Urinary bladder (tissue), 4 donors: ENCODE measurements around the gene PAIP2. TPM values are rescaled to one million over a fixed set of nuclear protein-coding genes. Genes with fewer than 3 reads are reported as not detected.

ENCODE experiments used
- DNase-seq: peaks from one replicate; pipeline ENCODE4 v3.0.0-alpha.2; 2015; ENCODE audit errors: extremely low spot score
- H3K27ac ChIP-seq: one replicate; pipeline ENCODE4 v1.5.1; 2013; ENCODE audit warnings: low read depth, mild to moderate bottlenecking, moderate library complexity
- H3K36me3 ChIP-seq: one replicate; pipeline ENCODE4 v1.6.1; 2013; ENCODE audit warnings: mild to moderate bottlenecking, moderate library complexity; ENCODE audit not compliant: insufficient read depth
- H3K4me1 ChIP-seq: one replicate; pipeline ENCODE4 v1.6.1; 2013; ENCODE audit warnings: mild to moderate bottlenecking, moderate library complexity; ENCODE audit not compliant: insufficient read depth
- H3K4me3 ChIP-seq: one replicate; pipeline ENCODE4 v1.5.1; 2013; ENCODE audit warnings: low read depth, low read length
- WGBS: extraction: QIAGEN DNeasy Blood & Tissue Kit; methylation state at CpG from one replicate; pipeline ENCODE4 v1.1.7; 2013; 5-methylcytosine and 5-hydroxymethylcytosine counted together
- polyA plus RNA-seq: library from polyadenylated mRNA; stranded (reverse); fragments of 200-250 nt; gene quantifications from one replicate; pipeline ENCODE4 v1.2.3, GENCODE V29; 2013
- total RNA-seq: library from RNA; depleted of rRNA; stranded (reverse); fragments of >200 nt; gene quantifications from one replicate; pipeline ENCODE4 v1.2.3, GENCODE V29; 2014
- donor health status: healthy with polysubstance abuse.
- donor health status: healthy.

PAIP2 gene
- total and polyA plus RNA-seq, 2 donors: 91.9 to 110 TPM

GRCh38 chr5:139394654-139395566 is 53.3 kb downstream of the PAIP2 start, which contains the start of gene PROB1:
PROB1 (minus strand) TSS chr5:139395104; CDS start chr5:139395081, 23 bp downstream.
- Histone ChIP-seq H3K27ac (peak within 1 kb of the TSS; percentile 56), H3K36me3 (no peaks in the 10 kb centered on the region), H3K4me1 (peaks cover 3% of the 10 kb centered on the region), H3K4me3 (peak within 1 kb of the TSS; percentile 59)
- DNase-seq: no peak
- 19% methylated on average over 76 of the region's 76 CpGs for WGBS

DNA sequence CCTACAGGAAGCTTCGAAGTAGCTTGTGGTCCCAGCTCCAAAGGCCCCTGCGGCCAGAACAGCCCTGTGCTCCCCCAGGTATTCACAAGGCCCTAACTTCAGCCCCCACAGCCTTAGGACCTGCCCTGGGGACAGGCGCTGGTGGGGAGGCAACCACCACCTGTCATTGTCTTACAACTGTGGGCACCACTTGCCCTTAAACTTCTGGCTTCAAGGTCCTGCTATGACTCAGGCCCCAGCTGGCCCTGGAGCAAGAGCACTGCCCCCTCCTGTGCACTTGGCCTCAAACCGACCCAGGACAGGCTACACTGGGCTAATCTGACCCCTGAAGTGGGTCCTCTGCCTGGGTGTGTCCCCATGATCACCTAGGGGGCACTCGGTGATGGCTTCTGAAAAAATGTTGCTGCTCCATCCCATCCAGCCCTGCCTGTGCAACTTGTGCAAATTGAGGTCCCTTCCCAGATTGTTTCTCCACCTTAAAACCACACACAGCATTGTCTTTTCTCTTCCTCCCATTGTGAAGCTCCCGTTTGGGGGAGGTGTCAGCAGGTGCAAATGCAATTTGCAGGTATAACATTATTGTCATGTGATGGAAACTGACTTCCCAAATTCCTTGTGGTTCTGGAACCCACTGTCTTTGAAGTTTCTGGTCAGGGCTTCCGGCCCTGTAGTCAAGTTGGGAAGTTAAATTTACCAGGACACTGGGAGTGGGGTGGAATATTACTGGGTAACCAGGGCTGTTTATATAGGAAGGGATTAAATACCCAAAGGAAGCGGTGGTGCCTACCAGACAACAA is 54.4 kb downstream of the PAIP2 start:
- no peak for DNase-seq

GRCh38 chr5:139396691-139397090 is 55.0 kb downstream of the PAIP2 start:
- H3K4me1 ChIP-seq: peaks cover 3% of the 10 kb centered on the region
- no peak for DNase-seq
- no peak overlapping the region for H3K4me3 ChIP-seq
- whole genome bisulfite sequencing: 90% methylated on average over 8 of the region's 8 CpGs
- no peaks in the 10 kb centered on the region for H3K36me3 ChIP-seq
- no peak overlapping the region for H3K27ac ChIP-seq

More for the DNA sequence above, 54.4 kb downstream of the PAIP2 start:
- H3K27ac ChIP-seq: no peak overlapping the region
- H3K36me3 ChIP-seq: no peaks in the 10 kb centered on the region
- H3K4me1 ChIP-seq: peaks cover 3% of the 10 kb centered on the region
- 87% methylated on average over 8 of the region's 8 CpGs for WGBS
- H3K4me3 ChIP-seq: no peak overlapping the region

DNA sequence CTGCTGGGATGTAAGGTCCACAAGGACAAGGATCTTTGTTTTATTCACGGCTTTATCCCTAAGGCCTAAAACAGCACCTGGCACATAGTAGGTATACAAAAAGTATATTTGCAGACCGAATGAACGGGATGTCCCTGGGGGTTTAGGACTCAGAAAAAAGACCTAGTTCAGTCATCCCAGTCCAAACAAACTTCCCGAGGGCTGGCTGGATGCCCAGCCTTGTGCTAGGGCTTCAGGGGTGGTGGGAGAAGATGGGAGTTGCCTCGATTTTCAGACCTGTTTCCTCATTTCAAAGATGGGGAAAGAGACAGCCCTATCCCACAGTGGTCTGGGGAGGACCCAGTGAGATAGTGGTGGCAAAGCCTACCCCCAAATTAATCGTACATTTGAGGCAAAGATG is 56.3 kb downstream of the PAIP2 start:
- Histone ChIP-seq H3K4me1 (no peaks in the 10 kb centered on the region), H3K4me3 (no peak overlapping the region), H3K27ac (no peak overlapping the region), H3K36me3 (no peaks in the 10 kb centered on the region)
- 34% methylated on average over 6 of the region's 6 CpGs for WGBS
- DNase-seq: no peak

GRCh38 chr5:139399501-139400121 is 58.0 kb downstream of the PAIP2 start:
- no peaks in the 10 kb centered on the region for H3K4me1 ChIP-seq
- WGBS: 84% methylated on average over 6 of the region's 6 CpGs
- H3K27ac ChIP-seq: no peak overlapping the region
- H3K36me3 ChIP-seq: no peaks in the 10 kb centered on the region
- no peak overlapping the region for H3K4me3 ChIP-seq
- no peak for DNase-seq

DNA sequence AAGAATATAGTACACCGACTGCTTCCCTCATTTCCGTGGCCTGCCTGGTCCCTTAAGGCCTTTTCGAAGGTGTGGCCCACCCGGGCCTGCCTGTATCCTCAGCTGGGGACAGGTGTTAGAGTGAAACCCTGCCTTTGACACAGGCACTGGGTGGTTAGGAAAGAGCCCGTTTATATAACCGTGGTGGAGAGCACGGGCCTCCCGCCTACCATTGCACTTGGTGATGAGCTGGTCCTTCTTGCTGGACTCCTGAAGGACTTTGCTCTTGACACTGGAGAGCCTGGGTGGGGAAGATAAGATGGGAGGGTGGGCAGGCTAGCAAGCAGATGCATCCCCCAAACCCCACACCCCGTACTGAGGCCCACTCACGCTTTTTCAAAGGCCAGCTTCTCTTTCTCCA is 59.9 kb downstream of the PAIP2 start:
- 94% methylated on average over 10 of the region's 10 CpGs for WGBS
- Histone ChIP-seq H3K27ac (no peak overlapping the region), H3K4me3 (no peak overlapping the region), H3K4me1 (no peaks in the 10 kb centered on the region), H3K36me3 (no peaks in the 10 kb centered on the region)
- DNase-seq: no peak

- Histone ChIP-seq H3K27ac (no peak overlapping the region), H3K4me1 (no peaks in the 10 kb centered on the region), H3K4me3 (no peak overlapping the region), H3K36me3 (no peaks in the 10 kb centered on the region)
- no peak for DNase-seq
- WGBS: 76% methylated on average over 7 of the region's 7 CpGs
Observed at GRCh38 chr5:139402561-139403158, 61.0 kb downstream of the PAIP2 start.

GRCh38 chr5:139403418-139403786 is 61.7 kb downstream of the PAIP2 start:
- Histone ChIP-seq H3K4me1 (no peaks in the 10 kb centered on the region), H3K36me3 (no peaks in the 10 kb centered on the region), H3K27ac (peak overlapping the region; percentile 84), H3K4me3 (peak overlapping the region; percentile 32)
- DNase-seq: no peak
- 16% methylated on average over 7 of the region's 7 CpGs for WGBS

DNA sequence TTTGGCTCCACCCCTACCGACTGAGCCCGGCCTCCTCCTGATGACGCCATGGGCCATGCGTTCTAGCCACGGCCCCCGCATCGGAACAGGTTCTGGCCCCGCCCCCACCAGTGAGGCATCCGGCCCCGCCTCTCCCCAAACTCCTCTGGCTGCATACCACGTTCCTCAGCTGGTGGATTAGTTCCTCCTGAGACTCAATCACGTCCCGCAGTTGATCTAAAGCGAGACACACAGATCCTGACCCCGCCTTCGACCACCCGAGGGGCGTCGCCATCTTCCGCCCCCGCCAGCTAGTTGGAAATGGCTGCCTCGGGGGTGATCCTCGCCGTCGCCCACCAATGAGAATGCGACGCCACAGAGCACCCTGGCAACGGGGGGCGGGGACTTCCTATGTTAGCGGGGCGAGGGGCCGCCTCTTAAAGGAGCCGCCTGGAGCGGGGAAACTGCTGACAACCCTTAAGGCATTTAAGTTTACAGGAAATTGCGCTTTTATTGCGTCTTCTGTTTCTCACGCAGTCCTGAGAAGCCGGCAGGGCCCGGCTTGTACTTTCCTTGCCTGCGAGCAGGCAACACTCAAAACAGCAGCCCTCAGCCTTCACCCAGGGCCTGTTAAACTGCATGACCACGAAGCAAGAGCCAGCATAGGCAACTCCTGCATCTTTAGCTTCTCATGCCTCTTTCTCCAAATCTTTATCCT is 62.3 kb downstream of the PAIP2 start, which contains the start of gene SPATA24:
TSS of gene SPATA24 (minus strand) at position 303 of the 697 bp plus-strand sequence. CDS start at position 274, 29 bp downstream.
- Histone ChIP-seq H3K4me3 (peak within 1 kb of the TSS; percentile 32), H3K36me3 (no peaks in the 10 kb centered on the region), H3K27ac (peak within 1 kb of the TSS; percentile 84), H3K4me1 (no peaks in the 10 kb centered on the region)
- peak; percentile 96 for DNase-seq
- under 1% methylated on average over 41 of the region's 41 CpGs for WGBS

DNA sequence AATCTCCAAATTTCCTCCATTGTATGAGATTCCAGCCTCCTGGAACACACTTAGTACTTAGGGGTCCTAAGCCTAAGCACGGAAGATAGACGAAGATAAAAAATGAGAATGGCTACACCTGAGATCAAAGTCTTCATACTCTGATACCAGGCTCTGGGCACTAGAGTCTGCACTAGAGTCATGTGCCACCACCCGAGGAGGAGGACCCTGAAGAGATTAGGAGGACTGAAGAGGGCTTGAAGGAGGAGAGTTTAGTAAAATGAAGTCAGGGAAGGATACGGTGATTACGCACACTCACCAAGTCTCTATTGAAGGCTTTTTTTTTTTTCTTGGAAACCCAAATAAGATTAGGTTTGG is 62.8 kb downstream of the PAIP2 start:
- peak overlapping the region; percentile 83 for H3K27ac ChIP-seq
- DNase-seq: no peak

DNA sequence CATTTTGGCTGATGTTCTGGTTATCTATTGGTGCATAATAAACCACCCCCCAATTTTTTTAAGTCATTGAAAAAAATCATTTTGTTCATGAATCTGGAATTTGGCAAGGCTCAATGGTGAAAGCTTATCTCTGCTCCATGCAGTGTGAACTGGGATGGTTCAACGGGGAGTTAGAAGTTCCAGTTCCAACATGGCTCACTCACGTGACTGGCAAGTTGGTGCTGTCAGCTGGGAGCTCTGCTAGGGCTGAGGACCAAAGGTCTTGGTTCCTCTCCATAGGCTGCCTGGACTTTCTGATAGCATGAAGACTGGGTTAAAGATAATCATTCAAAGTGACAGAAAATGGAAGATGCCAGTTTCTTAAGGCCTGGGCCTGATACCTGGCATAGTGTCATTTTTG is 65.3 kb downstream of the PAIP2 start:
- no peaks in the 10 kb centered on the region for H3K4me1 ChIP-seq
- no peak overlapping the region for H3K27ac ChIP-seq
- H3K36me3 ChIP-seq: no peaks in the 10 kb centered on the region
- H3K4me3 ChIP-seq: no peak overlapping the region
- WGBS: 72% methylated on average over 2 of the region's 2 CpGs
- no peak for DNase-seq

More for the DNA sequence above, 62.8 kb downstream of the PAIP2 start:
- no peaks in the 10 kb centered on the region for H3K4me1 ChIP-seq
- WGBS: 57% methylated on average over 5 of the region's 5 CpGs
- no peak overlapping the region for H3K4me3 ChIP-seq
- no peaks in the 10 kb centered on the region for H3K36me3 ChIP-seq

GRCh38 chr5:139407517-139407916 is 65.9 kb downstream of the PAIP2 start:
- no peak for DNase-seq
- Histone ChIP-seq H3K4me3 (no peak overlapping the region), H3K36me3 (no peaks in the 10 kb centered on the region), H3K27ac (no peak overlapping the region), H3K4me1 (no peaks in the 10 kb centered on the region)

- no peak for DNase-seq
- Histone ChIP-seq H3K27ac (no peak overlapping the region), H3K4me3 (no peak overlapping the region), H3K36me3 (no peaks in the 10 kb centered on the region), H3K4me1 (no peaks in the 10 kb centered on the region)
- 93% methylated on average over 7 of the region's 7 CpGs for WGBS
Observed at GRCh38 chr5:139408191-139408590, 66.5 kb downstream of the PAIP2 start.
